ENCODE measurements around the gene PIRT. TPM values are rescaled to one million over a fixed set of nuclear protein-coding genes. Genes with fewer than 3 reads are reported as not detected.

The PIRT gene
- total RNA-seq, 1 donor from 2014 or later: 0.32 TPM

GRCh38 chr17:10792151-10792550 is 45.7 kb downstream of the PIRT start:
- Mint-ChIP-seq H3K4me3 (ENCODE audit: unreplicated experiment) (no peak overlapping the region), H3K27ac (ENCODE audit: unreplicated experiment) (no peak overlapping the region), H3K27me3 (ENCODE audit: unreplicated experiment) (peaks cover 2% of the 10 kb centered on the region), H3K9me3 (ENCODE audit: unreplicated experiment) (no peaks in the 10 kb centered on the region), H3K4me1 (ENCODE audit: low read depth, unreplicated experiment) (peaks cover 17% of the 10 kb centered on the region), H3K36me3 (ENCODE audit: unreplicated experiment) (no peaks in the 10 kb centered on the region)
- no peak for TF ChIP-seq CTCF (IDR thresholded peaks at IDR 0.05; ENCODE audit: partially characterized antibody, unreplicated experiment)
- no peak for DNase-seq

GRCh38 chr17:10790491-10791401 is 47.1 kb downstream of the PIRT start:
- H3K27ac Mint-ChIP-seq (ENCODE audit: unreplicated experiment): peak overlapping the region; percentile 5
- TF ChIP-seq CTCF (IDR thresholded peaks at IDR 0.05; ENCODE audit: partially characterized antibody, unreplicated experiment): no peak
- no peaks in the 10 kb centered on the region for H3K9me3 Mint-ChIP-seq (ENCODE audit: unreplicated experiment)
- H3K4me1 Mint-ChIP-seq (ENCODE audit: low read depth, unreplicated experiment): peaks cover 17% of the 10 kb centered on the region
- H3K4me3 Mint-ChIP-seq (ENCODE audit: unreplicated experiment): no peak overlapping the region
- H3K36me3 Mint-ChIP-seq (ENCODE audit: unreplicated experiment): no peaks in the 10 kb centered on the region
- no peak for DNase-seq
- peaks cover 3% of the 10 kb centered on the region for H3K27me3 Mint-ChIP-seq (ENCODE audit: unreplicated experiment)

- no peak for DNase-seq
- no peak overlapping the region for H3K4me3 Mint-ChIP-seq (ENCODE audit: unreplicated experiment)
- H3K4me1 Mint-ChIP-seq (ENCODE audit: low read depth, unreplicated experiment): peaks cover 18% of the 10 kb centered on the region
- no peak for TF ChIP-seq CTCF (IDR thresholded peaks at IDR 0.05; ENCODE audit: partially characterized antibody, unreplicated experiment)
- H3K27me3 Mint-ChIP-seq (ENCODE audit: unreplicated experiment): peaks cover 3% of the 10 kb centered on the region
- H3K9me3 Mint-ChIP-seq (ENCODE audit: unreplicated experiment): no peaks in the 10 kb centered on the region
- no peak overlapping the region for H3K27ac Mint-ChIP-seq (ENCODE audit: unreplicated experiment)
- H3K36me3 Mint-ChIP-seq (ENCODE audit: unreplicated experiment): no peaks in the 10 kb centered on the region
Measured at GRCh38 chr17:10789694-10790271, 48.1 kb downstream of the PIRT start.

- peak; percentile 23 for DNase-seq
- Mint-ChIP-seq H3K27me3 (ENCODE audit: unreplicated experiment) (peaks cover 3% of the 10 kb centered on the region), H3K27ac (ENCODE audit: unreplicated experiment) (peak overlapping the region; percentile 19), H3K36me3 (ENCODE audit: unreplicated experiment) (no peaks in the 10 kb centered on the region), H3K4me1 (ENCODE audit: low read depth, unreplicated experiment) (peaks cover 19% of the 10 kb centered on the region), H3K4me3 (ENCODE audit: unreplicated experiment) (no peak overlapping the region), H3K9me3 (ENCODE audit: unreplicated experiment) (no peaks in the 10 kb centered on the region)
- no peak for TF ChIP-seq CTCF (IDR thresholded peaks at IDR 0.05; ENCODE audit: partially characterized antibody, unreplicated experiment)
Measured at GRCh38 chr17:10787306-10788045, 50.4 kb downstream of the PIRT start.
